Activated T-helper 1 cell treated with Interleukin-2 at 50 U/mL for 16 hours (primary cell): ENCODE measurements around the gene SEZ6.

Experiments
- DNase-seq: peaks from one replicate; pipeline ENCODE4 v3.0.0-alpha.2; 2020; ENCODE audit warnings: low read depth

The SEZ6 gene, protein sequence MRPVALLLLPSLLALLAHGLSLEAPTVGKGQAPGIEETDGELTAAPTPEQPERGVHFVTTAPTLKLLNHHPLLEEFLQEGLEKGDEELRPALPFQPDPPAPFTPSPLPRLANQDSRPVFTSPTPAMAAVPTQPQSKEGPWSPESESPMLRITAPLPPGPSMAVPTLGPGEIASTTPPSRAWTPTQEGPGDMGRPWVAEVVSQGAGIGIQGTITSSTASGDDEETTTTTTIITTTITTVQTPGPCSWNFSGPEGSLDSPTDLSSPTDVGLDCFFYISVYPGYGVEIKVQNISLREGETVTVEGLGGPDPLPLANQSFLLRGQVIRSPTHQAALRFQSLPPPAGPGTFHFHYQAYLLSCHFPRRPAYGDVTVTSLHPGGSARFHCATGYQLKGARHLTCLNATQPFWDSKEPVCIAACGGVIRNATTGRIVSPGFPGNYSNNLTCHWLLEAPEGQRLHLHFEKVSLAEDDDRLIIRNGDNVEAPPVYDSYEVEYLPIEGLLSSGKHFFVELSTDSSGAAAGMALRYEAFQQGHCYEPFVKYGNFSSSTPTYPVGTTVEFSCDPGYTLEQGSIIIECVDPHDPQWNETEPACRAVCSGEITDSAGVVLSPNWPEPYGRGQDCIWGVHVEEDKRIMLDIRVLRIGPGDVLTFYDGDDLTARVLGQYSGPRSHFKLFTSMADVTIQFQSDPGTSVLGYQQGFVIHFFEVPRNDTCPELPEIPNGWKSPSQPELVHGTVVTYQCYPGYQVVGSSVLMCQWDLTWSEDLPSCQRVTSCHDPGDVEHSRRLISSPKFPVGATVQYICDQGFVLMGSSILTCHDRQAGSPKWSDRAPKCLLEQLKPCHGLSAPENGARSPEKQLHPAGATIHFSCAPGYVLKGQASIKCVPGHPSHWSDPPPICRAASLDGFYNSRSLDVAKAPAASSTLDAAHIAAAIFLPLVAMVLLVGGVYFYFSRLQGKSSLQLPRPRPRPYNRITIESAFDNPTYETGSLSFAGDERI

DNA sequence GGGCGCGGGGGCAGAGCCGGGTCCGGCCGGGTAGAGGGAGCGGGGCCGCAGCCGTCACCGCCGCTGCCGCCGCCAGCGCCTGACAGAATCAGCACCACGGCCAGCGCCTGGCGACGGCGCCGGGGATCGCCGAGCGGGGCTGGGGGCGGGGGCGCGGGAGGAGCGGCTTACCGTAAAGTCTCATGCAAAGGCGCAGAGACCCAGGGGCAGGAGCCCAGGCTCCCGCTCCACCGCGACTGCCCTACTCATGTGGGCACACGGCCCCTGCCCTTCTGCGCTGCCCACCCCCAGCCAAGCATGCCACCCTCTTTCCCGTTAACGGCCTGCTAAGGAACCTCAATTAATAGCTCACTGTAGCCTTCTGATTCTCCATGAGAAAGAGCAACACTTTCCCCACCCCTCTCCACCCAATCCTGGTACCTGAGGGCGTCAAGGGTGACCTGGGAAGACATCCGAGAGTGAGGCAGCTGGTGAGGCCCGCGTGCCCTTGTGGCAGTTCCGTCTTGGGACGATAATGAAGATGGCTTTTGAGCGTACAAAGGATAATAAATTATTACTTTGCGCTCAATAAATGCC is at the start of gene SEZ6:
Gene SEZ6, minus strand, starts transcription at position 98 of the 576 bp plus-strand sequence. CDS start 164 bp downstream, outside the sequence.
- DNase-seq, result peak; percentile 30

DNA sequence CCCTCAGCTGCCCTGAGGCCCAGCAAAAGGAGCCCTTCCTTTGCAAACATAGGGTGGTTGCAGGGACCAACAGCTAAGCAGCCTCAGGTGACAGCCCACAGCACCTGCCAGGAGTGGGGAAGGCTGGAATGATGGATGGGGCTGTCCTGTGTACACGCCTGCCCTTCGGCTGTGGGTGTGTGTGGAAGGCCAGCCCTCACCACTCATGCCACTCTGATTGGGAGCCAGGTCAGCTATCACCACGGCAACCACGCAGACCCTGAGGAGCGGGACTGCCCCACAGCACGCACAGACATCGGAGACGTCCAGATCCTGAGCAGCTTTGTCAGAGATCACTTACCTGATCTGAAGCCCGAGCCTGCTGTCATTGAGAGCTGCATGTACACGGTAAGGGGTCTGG is 49.0 kb upstream of the SEZ6 start:
- DNase-seq, result no peak

DNA sequence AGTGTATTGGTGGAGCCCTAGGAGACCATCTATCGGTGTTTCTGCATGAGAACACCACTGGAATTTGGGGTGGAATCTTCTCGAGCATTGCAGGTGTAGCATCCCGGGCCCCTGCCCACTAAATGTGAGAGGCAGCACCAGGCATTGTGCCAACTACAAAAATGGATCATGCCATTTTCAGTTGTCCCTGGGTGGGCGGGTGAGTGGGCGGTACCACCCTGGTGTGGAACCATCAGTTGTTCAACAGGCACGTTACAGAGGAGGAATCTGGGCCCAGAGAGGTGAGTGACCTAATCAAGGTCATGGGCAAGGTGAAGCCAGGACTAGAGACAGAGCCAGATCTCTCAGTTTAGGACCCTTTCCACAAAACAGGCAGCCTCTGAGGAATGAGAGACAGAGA is 45.9 kb upstream of the SEZ6 start:
- DNase-seq, result no peak

DNA sequence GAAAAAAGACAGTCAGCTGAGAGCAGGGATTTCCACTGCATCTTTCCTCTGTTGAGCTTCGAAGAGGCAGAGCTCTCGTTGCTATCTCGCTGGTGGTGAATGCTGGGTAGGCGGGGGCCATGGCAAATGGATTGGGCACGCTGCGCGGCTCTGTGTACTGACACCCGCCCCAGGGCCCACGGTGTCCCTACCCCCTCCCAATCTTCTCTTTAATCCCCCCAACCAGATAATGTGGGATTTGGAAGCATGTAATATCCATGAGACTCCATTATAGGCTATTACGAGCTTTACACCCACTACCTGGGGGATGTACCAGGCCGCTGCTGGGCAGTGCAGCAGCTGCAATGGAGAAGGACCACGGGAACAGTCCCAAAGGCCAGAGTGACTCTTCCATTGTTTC is 45.4 kb upstream of the SEZ6 start:
- DNase-seq, result no peak

DNA sequence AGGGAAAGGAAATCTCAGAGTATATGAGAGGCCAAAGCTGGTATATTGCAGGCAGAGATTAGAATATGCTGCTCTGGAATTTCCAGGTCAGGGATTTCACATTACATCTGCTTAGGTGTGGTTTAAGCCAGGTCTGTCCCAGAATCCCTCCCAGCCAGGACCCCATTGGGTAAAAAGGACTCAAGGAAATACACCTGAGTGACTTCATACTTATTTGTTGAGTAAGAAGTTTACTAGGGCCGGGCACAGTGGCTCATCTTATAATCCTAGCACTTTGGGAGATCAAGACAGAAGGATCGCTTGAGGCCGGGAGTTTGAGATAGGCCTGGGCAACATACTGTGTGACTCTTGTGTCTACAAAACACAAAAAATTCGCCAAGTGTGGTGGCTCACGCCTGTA is 44.3 kb upstream of the SEZ6 start:
- DNase-seq, result no peak

DNA sequence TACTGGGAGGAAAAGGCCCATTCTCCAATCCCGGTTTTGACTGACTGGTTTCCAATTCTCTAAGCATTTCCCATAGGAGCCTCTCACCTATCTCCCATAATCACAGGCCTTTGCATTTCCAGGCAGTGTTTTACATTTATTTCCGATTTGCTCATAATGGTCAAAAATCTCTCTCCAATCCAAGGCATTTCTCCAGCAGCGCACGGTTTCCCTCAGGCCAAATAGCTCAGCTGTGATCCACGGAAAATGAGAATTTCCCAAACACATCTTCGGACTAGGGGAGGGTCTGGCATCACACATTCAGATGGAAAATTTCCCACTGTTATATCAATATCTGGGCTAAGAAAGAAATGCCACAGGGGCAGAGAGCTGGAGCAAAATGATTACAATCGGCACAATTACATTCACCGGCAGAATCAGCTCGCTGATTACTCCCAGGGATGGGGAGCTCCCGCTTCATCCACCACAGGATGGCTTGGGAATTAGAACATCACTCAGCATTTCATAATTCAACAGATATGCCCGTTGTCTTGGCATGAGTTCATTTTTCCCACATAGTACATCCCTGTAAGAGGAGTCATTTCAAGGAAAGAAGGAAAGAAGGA is 43.8 kb upstream of the SEZ6 start:
- no peak for DNase-seq

DNA sequence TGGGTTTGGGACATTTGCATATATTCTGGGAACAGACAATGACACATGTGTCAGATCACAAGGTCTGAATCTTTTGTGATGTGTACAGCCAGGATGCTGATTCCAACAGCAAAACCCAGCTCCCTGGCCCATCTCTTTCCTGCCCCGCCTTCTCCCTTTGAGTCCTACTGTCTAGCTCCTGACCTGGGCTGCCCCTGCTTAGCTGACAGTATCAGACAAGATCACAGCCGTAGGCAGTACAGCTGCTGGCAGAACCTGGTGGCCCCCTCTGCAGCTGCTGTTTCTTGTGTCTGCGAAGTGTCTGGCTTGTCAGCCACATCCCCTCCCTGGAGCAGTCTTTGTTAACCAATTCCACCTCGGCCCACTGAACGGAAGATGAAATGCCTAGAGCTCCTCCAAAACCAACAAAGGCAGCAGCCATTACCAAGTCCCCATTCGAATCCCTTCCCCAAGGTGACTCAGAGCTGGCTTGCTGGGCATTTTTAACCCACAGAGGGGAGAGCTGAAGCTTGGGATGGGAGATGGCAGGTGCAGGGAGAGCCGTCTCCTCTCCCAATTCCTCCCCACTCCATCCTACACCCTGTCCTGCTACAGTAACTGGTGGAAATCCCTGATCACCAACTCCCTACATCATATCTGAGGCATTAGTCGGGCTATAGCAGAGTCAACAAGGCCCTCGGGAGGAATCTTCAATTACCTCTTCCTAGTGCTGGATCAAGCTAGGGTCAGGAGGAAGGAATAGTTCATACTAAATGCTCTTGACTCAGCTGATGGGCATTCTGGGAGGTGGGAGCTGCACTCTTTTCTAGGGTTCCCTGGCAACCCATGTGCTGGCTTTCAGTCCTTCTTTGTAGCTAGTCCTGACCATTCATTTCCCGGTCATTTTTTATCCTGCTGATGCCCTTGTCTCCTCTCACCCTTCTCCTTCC is 42.9 kb upstream of the SEZ6 start:
- DNase-seq, result no peak

DNA sequence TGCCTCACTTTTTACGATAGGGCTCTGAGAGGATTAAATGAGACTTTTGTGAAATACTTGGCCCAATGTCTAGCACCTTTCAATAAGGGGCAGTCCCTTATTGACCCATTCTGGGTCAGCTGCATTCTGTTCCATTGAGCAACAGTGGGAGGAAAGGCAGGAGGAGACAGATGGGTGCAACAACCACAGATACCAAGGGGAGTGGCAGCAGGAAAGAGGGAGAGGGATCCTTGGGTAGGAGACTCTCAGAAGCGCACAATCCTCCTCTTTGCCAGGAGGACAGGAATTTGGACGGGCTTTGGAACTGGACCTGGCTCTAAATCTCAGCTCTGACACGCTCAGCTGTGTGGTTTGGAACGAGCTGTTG is 40.6 kb upstream of the SEZ6 start:
- no peak for DNase-seq

DNA sequence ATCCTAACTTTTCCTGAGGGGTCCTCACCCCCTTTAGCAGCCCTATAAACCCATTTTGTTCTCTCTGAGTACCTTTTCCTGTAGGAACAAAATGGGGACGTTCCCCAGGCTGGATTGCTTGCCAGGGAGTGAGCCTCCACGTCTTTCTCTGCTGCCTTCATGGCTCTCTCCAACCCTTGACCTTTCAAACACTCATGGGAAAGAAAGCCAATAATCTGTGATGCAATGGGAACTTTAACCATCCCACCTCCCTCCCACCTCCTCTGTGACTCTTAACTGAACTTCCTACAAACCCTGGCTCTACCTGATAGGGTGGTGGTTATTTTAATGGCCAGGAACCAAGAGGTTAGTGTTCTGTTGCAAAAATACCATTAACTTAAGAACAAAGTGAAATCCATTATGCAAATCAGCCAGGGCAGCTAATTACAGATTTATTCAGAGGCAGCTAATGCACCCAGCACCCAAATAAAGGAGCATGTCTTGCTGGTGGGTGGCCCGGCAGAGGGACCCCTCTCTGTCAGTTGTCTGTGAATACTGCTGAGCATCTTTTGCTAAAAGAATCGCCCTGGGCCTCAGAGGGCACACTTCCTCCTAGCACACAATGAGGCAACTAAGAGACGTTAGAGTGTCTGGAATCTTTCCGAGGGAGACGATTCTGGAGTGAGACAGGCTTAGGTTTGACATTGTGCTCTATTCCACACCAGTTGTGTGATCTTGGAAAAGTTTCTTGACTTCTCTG is 40.1 kb upstream of the SEZ6 start:
- no peak for DNase-seq

DNA sequence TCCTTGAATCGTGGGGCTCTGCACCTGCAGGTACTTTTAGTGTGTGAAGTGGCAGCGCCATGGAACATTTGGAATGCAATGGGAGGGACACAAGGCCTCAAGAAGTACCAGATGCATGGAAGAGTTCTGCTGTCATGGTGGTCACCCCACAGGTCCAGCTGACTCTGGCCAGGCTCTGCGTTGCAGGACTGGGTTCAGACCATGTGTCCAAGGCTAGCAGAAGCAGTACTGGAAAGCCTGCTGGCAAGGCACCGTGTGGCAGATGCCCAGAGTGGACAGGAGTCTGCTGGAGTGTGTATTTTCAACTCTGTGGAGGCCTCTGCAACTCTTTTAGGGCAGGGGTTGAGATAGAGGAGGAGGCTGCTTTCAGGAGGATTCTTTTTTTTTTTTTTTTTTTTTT is 39.2 kb upstream of the SEZ6 start:
- DNase-seq, result no peak

DNA sequence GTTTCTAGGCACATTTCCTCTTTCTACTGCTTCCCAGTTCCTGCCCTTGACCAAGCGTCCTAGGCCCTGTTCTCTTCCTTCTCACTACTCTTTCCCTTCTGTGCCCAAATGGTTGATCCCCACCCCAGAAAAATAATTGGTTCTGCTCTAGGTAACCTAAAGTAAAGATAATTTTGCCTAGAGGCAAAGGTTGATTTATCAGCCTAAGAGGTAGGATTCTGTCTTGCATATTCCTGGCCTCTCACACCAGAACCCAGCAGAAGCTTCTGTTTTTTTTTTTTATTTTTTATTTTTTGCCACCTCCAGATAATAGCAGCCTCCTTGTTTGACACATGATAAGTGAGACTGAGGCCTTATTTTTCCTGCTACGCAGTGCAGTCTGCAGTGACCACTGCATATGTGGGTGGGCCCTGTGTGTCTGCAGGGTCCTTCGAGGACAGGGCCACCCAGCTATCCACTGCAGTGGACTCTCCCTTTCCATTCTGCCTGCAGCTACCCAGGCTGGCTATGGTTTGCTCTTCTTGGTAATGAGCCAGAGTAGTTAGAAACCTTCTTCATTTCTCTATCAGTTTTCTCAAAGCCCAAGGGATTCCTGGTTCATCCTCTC is 37.8 kb upstream of the SEZ6 start:
- DNase-seq, result no peak

DNA sequence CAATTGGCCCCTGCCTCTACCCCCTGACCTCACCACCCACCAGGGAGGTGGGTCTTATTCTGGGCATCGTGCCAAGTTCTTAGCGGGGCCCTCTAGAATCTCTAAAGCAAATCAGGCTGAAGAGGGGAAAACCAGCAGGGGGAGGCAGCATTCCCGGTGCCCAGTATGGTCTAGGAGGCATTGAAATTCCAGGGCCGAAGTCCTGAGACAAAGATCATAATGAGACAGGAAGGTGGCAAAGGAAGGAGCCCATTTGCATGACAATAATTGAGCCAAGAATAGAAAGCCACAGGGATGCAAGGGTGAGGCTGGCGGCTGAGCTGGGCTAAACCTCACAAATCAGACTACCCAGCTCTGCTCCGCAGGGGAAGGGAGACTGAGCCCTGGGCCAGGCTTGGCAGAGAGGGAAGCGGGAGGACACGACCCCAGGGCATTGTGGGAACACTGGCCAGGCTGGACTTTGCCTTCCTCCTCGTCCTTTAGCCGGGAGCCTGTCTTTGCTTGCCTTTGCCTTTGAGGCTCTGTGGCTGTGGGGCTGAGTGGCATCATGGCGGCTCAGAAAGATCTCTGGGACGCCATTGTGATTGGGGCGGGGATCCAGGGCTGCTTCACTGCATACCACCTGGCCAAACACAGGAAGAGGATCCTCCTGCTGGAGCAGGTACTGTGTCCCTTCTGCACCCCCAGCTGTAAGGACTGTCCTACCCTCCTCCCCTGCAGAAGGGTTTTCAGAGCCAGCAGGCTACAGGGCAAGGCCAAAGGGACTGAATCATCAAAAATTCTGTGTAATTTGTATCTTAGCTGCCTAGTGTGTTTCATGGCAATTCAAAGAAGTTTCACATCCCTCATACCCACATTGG is 37.1 kb upstream of the SEZ6 start, which contains the start of gene PIPOX:
Gene PIPOX, plus strand, starts transcription at position 463 of the 860 bp plus-strand sequence. Its CDS starts 85 bp downstream, at position 548.
- DNase-seq, result no peak

DNA sequence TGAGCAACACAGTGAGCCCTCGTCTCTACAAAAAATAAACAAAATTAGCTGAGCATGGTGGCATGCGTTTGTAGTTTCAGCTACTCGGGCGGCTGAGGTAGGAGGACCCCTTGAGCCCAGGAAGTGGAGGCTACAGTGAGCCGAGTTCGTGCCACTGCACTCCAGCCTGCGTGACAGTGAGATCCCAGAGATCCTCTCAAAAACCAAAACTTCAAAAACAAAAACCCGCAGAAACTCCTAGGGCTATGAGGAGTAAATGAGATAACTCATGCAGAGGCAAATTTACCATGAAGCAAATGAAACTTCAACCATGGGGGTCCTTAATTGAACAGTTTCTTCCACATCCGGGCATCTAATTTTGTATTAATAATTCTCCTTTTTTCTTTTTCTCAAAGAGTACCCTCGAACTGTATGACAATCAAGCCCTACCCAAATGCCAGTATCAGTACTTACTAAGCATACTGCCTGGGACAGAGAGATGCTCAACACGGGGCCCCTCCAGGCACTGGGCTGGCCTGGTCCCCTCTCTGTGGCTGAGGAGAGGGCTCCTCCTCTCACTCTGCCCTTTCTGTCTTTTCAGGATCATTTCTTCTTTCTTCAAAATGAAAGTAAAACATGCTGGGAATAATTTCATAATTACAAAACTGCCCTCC is 36.3 kb upstream of the SEZ6 start:
- DNase-seq, result no peak

DNA sequence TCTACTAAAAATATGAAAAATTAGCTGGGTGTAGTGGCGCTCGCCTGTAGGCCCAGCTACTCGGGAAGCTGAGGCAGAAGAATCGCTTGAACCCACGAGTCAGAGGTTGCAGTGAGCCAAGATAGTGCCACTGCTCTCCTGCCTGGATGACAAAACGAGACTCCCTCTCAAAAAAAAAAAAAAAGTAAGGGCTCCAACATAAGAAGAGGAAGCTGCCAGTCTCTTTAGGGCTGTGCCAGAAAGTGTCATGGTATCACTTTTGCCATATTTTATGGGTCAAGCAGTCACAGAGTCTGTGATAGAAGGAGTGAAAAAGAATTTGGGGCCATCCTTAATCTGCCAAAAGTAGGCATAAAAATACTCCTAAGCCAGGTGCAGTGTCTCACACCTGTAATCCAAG is 35.7 kb upstream of the SEZ6 start:
- DNase-seq, result no peak

DNA sequence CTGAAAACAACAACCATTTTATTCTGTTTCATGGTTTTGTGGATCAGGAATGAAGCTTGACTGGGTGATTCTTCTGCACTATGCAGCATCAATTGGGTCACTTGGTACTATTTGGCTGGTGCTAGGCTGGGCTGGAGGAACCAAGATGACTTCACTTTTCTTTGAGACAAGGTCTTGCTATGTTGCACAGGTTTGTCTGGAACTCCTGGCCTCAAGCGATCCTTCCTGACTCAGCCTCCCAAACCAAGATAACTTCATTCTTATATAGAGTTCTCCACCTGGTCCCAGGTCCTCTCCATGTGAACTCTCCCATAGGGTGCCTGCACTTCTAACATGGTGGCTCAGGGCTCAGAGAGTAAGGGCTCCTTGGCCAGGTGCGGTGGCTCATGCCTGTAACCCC is 35.3 kb upstream of the SEZ6 start:
- no peak for DNase-seq

DNA sequence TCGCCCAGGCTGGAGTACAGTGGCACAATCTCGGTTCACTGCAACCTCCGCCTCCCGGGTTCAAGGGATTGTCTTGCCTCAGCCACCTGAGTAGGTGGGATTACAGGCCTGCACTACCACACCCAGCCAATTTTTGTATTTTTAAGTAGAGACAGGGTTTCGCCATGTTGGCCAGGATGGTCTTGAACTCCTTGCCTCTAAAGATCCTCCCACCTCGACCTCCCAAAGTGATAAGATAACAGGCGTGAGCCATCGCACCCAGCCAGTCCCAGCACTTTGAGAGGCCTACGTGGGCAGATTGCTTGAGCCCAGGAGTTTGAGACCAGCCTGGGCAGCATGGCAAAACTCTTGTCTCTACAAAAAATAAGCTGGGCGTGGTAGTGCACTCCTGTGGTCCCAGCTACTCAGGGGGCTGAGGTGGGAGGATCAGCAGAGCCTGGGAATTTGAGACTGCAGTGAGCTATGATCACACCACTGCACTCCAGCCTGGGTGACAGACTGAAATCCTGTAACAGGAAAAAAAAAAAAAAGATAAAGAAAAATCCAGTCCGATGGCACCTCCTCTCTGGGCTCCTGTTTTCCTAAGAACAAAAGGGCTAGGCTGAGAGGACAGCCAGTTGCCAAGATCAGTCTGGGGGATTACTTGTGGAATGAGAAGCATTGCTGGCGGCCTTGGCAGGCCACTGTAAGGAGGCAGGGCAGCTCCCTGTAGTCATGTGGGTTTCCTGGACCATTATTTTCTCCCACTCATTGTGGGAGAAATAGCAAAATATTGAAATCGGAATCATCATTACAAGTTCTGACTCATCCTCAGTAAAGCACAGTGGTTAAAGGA is 34.1 kb upstream of the SEZ6 start:
- DNase-seq, result no peak

DNA sequence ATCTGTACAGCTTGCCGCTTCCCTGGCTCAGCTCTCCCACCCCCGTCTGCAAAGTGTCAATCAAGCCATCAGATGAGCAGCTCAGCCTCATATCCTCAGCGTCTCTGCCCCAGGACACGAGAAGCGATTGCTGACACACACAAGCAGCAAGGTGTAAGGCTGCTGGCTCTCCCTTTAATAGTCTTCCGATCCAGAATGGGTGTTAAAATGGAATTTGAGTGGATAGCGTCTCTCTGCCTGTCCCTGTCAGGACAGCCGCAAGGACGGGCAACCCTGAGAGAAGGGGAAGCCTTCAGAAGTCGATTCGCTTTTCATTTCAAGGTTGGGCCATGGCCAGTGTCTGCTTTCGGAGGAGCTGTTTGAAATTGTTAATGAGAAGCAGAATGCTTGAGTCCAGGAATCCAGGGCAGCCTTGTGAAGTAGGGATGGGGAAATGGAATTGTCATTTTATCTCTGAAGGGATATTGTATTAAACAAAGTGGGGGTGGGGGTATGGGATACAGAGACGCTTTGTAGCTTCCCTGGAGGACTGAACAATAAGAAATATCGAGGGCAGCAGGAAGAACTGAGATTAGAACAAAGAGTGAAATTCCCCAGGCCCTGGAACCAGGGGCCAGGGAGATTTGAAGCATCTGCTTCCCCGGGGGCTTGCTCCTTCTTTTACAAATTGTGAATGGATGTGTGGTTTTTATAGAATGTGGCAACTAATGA is 32.4 kb upstream of the SEZ6 start:
- DNase-seq, result no peak
